Fibroblast of lung (primary cell): Measurements from ENCODE around the gene BDH1. TPM values are rescaled to one million over a fixed set of nuclear protein-coding genes. Genes with fewer than 3 reads are reported as not detected.
"Not testable (repeated sequence)": the region's sequence is repeated elsewhere in the genome, so short reads cannot be mapped to it uniquely, and the experiment has no call there.

Experiments used
- DNase-seq, 2 donors: peaks; one replicate each; pipeline versions ENCODE4 v3.0.0 to v3.0.0-alpha.2; 2010; ENCODE audit warnings: low read depth in 2 of 2
- H2AFZ ChIP-seq: 2 replicates; pipeline ENCODE4 v1.5.1; 2012; ENCODE audit warnings: low read length, control low read depth, inconsistent platforms
- H3K27ac ChIP-seq: 2 replicates; pipeline ENCODE4 v1.5.1; 2011; ENCODE audit warnings: low read length, control low read depth; ENCODE audit not compliant: insufficient read depth
- H3K27me3 ChIP-seq: 2 replicates; pipeline ENCODE4 v1.5.1; 2011; ENCODE audit warnings: mild to moderate bottlenecking, low read length; ENCODE audit not compliant: control insufficient read depth, insufficient read depth
- H3K36me3 ChIP-seq: 2 replicates; pipeline ENCODE4 v1.5.1; 2011; ENCODE audit warnings: low read length; ENCODE audit not compliant: control insufficient read depth, insufficient read depth
- H3K4me1 ChIP-seq: 2 replicates; pipeline ENCODE4 v1.5.1; 2011; ENCODE audit warnings: low read length; ENCODE audit not compliant: control insufficient read depth, insufficient read depth; ENCODE audit errors: extremely low read depth
- H3K4me2 ChIP-seq: 2 replicates; pipeline ENCODE4 v1.5.1; 2011; ENCODE audit warnings: low read length, control low read depth; ENCODE audit not compliant: insufficient read depth; ENCODE audit errors: extremely low read depth
- H3K4me3 ChIP-seq, 4 experiments: fragments of 200-600 bp in 1 of 4; sonication (generic) in 1 of 4; replicated peaks in 1 of 4; 2 replicates each; pipeline ENCODE4 v1.5.1; 2011 to 2016; ENCODE audit warnings: low read length in 4 of 4, low read depth in 3 of 4, mild to moderate bottlenecking in 3 of 4, control low read depth in 2 of 4, inconsistent platforms in 1 of 4, mixed read lengths in 1 of 4; ENCODE audit not compliant: insufficient read depth in 1 of 4; ENCODE audit errors: control extremely low read depth in 1 of 4
- H3K79me2 ChIP-seq: 2 replicates; pipeline ENCODE4 v1.5.1; 2012; ENCODE audit warnings: mild to moderate bottlenecking, low read length, inconsistent platforms; ENCODE audit not compliant: control insufficient read depth, insufficient read depth
- H3K9ac ChIP-seq: 2 replicates; pipeline ENCODE4 v1.5.1; 2011; ENCODE audit warnings: mild to moderate bottlenecking, low read length, control low read depth; ENCODE audit not compliant: insufficient read depth
- H3K9me3 ChIP-seq: 2 replicates; pipeline ENCODE4 v1.5.1; 2012; ENCODE audit warnings: low read depth, low read length; ENCODE audit not compliant: control insufficient read depth, insufficient read depth
- H4K20me1 ChIP-seq: 2 replicates; pipeline ENCODE4 v1.5.1; 2011; ENCODE audit warnings: low read length; ENCODE audit not compliant: control insufficient read depth, insufficient read depth; ENCODE audit errors: extremely low read depth
- EZH2 ChIP-seq: IDR thresholded peaks from 2 replicates; pipeline ENCODE4 v1.5.1; 2012; ENCODE audit warnings: low read length, control low read depth, mild to moderate bottlenecking; ENCODE audit errors: missing control alignments
- polyA plus RNA-seq, 2 donors: library from polyadenylated mRNA; depleted of rRNA in 1 of 2; stranded (reverse) in 1 of 2; unstranded in 1 of 2; fragments of >200 nt; gene quantifications; 2 replicates each; pipeline ENCODE4 v1.2.1, GENCODE V29; 2011 to 2012; ENCODE audit warnings: missing spikeins in 1 of 2
- total RNA-seq: library from RNA; depleted of rRNA; stranded (reverse); fragments of >200 nt; gene quantifications from 2 replicates; pipeline ENCODE4 v1.2.1, GENCODE V29; 2014
- TF ChIP-seq, protein P1 (sequence below), 2 donors: IDR thresholded peaks in 1 of 2; conservative IDR thresholded peaks in 1 of 2; 1 replicate in 1 of 2; 2 replicates in 1 of 2; pipeline ENCODE4 v1.5.1; 2011 to 2012; ENCODE audit warnings: low read length in 2 of 2, control low read depth in 1 of 2, inconsistent platforms in 1 of 2, low read depth in 1 of 2, mild to moderate bottlenecking in 1 of 2

BDH1 gene
- total and polyA plus RNA-seq, 2 donors (not counting 1 experiment from before 2014, with no cell fraction given), result 0.66 to 3.1 TPM

DNA sequence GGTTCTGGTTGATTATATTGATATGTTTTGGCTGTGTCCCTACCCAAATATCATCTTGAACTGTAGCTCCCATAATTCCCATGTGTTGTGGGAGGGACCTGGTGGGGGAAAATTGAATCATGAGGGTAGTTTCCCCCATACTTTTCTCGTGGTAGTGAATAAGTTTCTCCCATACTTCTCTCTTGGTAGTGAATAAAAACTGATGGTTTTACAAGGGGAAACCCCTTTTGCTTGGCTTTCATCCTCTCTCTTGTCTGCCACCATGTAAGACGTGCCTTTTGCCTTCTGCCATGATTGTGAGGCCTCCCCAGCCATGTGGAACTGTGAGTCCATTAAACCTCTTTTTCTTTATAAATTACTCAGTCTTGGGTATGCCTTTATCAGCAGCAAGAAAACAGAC, 13.7 kb upstream of the BDH1 start:
- H2AFZ ChIP-seq, H3K4me3 ChIP-seq, H3K9me3 ChIP-seq, H3K27me3 ChIP-seq, H3K27ac ChIP-seq, H3K36me3 ChIP-seq, H3K9ac ChIP-seq, H3K4me2 ChIP-seq, H4K20me1 ChIP-seq, H3K4me1 ChIP-seq, H3K79me2 ChIP-seq, DNase-seq: not testable (repeated sequence)

GRCh38 chr3:197567904-197568681, 12.3 kb upstream of the BDH1 start:
- Histone ChIP-seq H3K9ac (no peak overlapping the region), H3K27ac (no peak overlapping the region), H2AFZ (no peak overlapping the region), H4K20me1 (no peaks in the 10 kb centered on the region), H3K4me1 (no peaks in the 10 kb centered on the region), H3K4me3 (no peak overlapping the region), H3K36me3 (no peaks in the 10 kb centered on the region), H3K4me2 (no peak overlapping the region), H3K9me3 (no peaks in the 10 kb centered on the region), H3K27me3 (peaks cover 2% of the 10 kb centered on the region), H3K79me2 (no peaks in the 10 kb centered on the region)
- TF ChIP-seq, protein P1, sequence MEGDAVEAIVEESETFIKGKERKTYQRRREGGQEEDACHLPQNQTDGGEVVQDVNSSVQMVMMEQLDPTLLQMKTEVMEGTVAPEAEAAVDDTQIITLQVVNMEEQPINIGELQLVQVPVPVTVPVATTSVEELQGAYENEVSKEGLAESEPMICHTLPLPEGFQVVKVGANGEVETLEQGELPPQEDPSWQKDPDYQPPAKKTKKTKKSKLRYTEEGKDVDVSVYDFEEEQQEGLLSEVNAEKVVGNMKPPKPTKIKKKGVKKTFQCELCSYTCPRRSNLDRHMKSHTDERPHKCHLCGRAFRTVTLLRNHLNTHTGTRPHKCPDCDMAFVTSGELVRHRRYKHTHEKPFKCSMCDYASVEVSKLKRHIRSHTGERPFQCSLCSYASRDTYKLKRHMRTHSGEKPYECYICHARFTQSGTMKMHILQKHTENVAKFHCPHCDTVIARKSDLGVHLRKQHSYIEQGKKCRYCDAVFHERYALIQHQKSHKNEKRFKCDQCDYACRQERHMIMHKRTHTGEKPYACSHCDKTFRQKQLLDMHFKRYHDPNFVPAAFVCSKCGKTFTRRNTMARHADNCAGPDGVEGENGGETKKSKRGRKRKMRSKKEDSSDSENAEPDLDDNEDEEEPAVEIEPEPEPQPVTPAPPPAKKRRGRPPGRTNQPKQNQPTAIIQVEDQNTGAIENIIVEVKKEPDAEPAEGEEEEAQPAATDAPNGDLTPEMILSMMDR (conservative IDR thresholded peaks at IDR 0.05 in 1 of 2, IDR thresholded peaks at IDR 0.05 in 1 of 2; ENCODE audit: low read depth in 1 of 2, low read length in 2 of 2), result no peak
- no peak for TF ChIP-seq EZH2
- DNase-seq, result no peak

- H3K9me3 ChIP-seq, H4K20me1 ChIP-seq, H3K36me3 ChIP-seq, H3K4me3 ChIP-seq, H3K27me3 ChIP-seq, H3K4me1 ChIP-seq, H3K9ac ChIP-seq, H2AFZ ChIP-seq, H3K27ac ChIP-seq, H3K79me2 ChIP-seq, DNase-seq, H3K4me2 ChIP-seq: not testable (repeated sequence)
These were observed 10.4 kb upstream of the BDH1 start for GRCh38 chr3:197566155-197566554.

DNA sequence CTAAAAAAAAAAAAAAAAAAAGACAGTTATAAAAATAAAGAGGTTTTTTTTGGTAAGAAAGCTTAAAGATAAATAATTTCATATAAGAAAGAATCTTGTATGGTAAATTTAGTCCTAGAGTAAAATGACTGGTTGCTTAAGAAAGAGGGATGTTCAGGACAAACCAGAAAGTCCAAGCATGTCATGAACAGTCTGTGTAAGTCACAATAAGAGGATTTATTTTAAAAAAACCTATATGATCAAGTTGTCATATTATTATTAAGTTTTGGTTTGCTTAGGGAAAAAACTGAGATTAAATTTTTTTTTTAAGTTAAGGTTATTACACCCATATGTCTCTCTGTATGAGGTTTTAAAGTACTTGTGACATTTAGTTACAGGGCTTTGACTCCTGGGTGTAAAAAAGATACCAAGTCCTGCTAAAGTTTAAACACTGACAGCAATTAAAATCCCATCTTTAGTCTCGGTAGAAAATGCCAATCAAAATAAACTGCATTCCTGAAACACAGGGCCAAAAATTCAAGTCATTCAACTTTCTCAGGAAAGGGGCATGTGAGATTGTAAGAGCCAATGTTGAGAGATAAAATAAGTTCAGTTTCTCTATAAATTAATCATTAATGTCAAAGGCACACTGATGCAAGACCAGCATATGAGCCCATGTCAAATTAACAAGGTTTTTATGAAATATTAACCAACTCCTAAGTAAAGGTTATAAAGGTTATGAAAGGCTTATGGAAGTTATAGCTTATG, 8.5 kb upstream of the BDH1 start:
- TF ChIP-seq EZH2, result no peak
- TF ChIP-seq, protein P1 (conservative IDR thresholded peaks at IDR 0.05 in 1 of 2, IDR thresholded peaks at IDR 0.05 in 1 of 2; ENCODE audit: low read depth in 1 of 2, low read length in 2 of 2), result no peak
- H3K4me3 ChIP-seq, result no peak overlapping the region
- no peak overlapping the region for H3K4me2 ChIP-seq
- H3K4me1 ChIP-seq, result no peaks in the 10 kb centered on the region
- no peak overlapping the region for H3K9ac ChIP-seq
- peaks cover 10% of the 10 kb centered on the region for H3K27me3 ChIP-seq
- no peaks in the 10 kb centered on the region for H4K20me1 ChIP-seq
- H2AFZ ChIP-seq, result no peak overlapping the region
- H3K27ac ChIP-seq, result no peak overlapping the region
- H3K79me2 ChIP-seq, result no peaks in the 10 kb centered on the region
- DNase-seq, result no peak
- H3K36me3 ChIP-seq, result no peaks in the 10 kb centered on the region
- H3K9me3 ChIP-seq, result no peaks in the 10 kb centered on the region
